HG02884 (cell line): ENCODE data around the gene CCDC14.
"Not testable (repeated sequence)": the region's sequence is repeated elsewhere in the genome, so short reads cannot be mapped to it uniquely, and the experiment has no call there.

Experiments used
- ATAC-seq: cut with Tn5 transposase; IDR thresholded peaks from one replicate; pipeline ENCODE4 v1.9.1; 2021; ENCODE audit warnings: mild to moderate bottlenecking, moderate library complexity; ENCODE audit not compliant: unreplicated experiment

The CCDC14 gene

DNA sequence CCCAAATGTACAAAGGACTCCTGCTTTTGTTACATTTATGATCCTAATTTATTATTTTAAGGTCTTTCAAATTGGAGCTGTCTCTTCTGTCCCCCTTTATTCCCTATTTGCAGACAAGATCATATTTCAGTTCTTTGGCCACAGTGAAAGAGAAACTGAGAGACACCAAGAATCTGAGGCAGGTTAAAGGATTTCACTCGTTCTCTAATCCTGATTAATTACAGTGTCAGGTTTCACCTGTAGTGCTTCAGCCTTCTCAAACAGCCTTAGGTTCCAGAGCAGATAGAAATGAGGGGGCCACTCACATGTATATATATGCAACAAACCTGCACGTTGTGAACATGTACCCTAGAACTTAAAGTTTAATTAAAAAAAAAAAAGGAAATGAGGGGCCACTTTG, 6.2 kb upstream of the CCDC14 start:
- not testable (repeated sequence) for ATAC-seq

DNA sequence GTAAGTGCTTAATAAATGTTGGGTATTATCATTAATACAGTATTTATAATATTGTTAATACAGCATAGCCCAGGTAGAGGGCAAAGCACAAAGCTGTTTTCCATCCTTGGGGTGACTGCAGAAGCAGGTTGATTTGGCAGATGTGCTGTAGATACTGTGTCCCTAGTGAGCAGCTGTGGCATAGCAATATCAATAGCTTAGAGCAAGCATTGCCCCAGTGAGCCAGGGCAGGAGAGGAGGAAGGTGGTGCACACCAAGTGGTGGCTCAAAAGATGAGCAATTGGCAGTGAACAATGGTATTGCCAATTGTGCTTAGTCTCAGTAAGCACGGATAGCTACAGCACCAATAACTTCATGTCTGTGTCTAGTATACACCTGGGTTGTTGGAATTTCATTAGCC, 5.8 kb upstream of the CCDC14 start:
- ATAC-seq, result not testable (repeated sequence)

DNA sequence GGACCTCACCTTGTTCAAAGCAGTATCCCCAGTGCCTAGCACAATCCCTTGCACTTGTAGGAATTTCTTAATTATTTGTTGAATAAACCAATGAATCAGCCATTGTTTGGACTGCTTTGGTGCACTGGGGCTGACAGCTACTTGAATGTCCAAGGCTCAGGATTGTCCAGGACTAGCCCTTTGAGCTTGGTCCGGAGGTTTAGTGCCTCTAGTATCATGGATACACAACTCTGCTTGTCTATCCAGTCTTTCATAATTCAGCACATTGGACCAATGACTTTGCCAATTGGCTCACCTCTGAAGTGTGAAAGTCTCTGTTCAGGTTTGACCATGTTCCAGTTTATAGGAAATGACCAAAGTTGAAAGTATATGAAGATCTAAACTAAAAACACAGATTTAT, 3.8 kb upstream of the CCDC14 start:
- ATAC-seq, result not testable (repeated sequence)

DNA sequence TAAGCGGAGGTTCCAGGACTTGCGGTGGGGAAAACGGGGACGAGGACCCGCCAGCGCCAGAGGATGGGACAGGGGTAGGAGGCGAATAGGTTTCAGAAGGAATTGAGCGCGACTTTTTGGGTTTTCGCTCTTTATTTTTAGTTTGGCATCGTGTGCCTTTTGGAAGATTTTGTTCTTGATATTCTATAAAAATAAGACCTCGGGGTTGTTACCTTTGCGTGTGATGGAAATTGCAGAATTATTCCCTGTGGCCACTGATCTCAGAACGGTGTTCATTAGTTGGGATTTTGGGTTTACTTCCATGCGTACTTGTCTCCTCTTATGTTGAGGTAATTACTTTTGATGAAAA, 453 bp upstream of the CCDC14 start:
- ATAC-seq, result no peak

DNA sequence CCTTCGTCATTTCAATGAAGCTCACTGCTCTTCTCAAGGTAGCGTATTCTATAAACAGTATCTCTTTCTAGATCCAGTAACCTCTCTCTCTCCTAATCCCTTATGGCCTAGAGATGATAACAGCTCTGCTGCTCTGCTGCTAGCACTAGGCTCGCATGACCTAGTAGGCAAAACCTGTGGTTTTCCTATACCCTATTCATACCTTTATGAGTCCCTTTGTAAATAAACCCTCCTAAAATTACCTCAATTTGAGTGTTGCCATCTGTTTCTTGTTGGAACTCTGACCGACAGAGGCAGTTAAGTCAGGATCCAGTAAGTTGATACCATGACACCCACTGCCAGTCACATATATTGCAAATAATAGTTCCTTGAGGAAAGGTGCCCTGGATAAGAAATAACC, 7.3 kb downstream of the CCDC14 start:
- ATAC-seq, result no peak

DNA sequence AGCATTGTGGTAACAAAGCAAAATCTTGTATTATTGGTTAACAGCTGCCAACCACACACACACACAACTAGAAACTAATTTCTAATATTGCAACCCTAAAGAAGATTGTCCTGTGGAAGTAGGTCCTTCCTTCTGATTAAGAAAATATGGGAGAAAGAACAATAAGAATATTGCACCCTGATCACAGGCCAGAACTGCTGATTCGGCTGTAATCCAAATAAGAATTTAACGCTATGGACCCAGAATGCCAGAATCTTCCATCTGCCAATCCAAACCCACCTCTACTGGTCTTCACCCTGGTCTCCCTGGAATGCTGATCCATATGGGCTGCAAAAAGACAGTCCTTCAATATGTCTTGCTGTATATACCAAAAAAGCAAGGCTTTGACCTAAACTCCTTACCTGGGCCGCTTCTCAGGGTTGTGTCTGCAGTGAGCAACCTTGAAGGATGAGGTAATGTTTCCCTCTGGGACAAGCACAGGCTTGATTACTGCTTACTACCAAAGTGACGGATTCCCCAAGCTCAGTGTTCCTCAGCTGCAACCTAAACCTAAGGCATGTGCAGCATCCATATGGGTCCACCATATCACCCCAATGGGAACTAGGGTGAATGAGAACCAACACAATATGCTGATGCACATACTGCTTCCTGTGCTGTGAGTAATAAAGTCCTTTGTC, 8.0 kb downstream of the CCDC14 start:
- no peak for ATAC-seq

DNA sequence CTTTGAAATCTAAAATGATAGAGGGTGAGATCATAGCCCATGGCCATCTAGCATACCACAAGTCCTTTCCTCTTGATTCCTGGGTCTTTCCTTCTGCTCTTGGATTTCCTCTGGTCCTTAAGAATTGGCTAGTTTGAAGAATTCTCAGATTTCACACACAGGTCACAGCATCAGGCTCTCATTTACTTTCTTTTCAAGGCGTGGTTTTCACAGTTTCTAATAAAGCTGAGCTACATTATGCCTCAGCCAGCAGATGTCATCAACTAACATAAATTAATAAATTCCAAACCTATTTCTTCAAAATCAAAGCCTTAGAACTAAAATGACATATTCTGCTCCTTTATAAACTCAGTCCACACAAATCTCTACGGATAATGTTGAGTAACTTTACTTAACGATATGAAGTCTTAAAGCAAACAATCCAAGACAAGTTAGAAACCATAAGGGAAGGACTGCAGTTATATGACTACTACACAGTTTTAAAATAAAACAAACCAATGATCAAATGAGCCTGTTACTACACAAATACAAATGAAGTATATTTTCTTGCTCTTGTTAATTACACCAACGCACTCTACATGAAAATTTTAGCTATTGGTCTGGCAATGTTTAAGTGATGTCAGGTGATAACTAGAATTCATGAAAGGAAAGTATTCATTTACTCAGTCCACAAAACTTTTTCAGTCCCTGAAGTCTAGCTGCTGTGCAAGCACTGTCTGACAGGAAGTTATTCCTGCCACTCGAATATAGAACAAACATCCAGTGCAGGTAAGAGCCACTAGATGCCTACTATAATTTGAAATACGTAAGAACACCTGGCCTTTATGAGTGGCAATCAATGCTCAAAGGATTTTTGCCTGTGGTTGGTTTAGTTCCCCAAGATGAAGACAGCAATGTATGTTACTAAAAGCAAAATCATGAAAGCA, 9.2 kb downstream of the CCDC14 start:
- ATAC-seq, result no peak

DNA sequence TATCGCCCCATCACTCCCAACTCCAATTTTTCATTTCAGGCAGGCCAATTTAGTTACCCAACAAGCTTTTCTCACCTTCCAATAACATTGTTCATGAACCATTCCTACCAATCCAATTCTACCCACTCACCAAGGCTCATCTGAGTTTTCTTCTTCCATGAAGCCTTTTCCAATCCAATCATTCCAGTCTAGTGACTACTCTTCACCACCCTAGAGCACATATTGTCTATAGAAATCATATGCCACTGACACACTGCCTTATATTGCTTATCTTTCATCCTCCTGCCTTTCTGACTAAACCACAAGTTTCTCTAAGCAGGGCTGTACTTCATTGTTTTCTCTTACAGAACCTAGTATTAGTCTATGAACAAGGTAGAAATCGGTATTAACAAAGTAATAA, 11.4 kb downstream of the CCDC14 start:
- no peak for ATAC-seq

DNA sequence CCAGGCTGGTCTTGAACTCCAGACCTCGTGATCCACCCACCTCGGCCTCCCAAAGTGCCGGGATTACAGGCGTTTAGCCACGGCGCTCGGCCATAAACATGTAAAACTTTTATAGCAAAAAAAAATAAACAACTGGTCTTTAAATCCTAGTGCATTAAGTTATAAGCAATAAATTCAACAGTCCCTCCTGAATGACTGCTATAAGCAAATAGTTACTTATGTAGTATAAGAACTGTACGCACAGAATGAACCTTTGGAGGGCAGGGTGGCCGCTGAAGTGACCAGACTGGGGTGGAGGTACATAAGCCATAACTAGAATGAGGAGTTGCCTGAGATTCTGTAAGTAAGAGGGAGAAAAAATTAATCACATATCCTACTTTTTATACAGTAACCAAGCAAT, 12.6 kb downstream of the CCDC14 start:
- ATAC-seq, result no peak

DNA sequence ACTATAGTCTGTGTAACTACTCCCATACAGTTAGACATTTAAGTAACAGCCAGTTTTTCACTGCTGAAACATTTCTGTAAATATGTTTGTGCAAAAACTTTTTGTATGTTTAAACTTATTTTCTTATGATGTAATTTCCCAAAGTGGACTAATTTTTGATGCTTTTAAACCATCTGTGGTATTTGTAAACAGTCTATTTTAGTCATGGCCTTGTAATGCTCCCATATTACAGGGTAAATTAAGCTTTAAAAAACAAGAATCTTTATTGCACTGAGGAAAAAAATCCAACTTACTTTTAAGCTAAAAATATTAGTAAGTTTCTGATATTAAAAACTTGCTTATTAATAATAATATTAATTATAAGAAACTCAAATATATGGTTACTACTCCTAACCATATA, 13.5 kb downstream of the CCDC14 start:
- no peak for ATAC-seq

DNA sequence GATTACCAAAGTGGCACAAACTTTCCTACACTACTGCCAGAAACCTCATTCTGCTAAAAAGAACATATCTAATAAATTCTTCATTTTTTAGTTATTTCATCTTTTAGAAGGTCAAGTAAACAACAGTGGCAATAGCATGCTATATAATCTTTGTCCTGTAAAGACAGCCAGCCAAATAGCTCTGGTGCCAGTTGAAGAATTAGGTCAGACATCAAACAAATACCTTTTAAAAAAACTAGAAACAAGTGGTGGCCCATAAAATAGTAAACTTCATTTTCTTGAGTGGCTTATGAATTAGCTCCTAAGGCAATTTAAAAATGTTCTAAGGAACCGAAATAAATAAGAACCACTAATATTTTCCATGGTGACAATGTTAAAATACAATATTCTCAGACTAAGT, 19.5 kb downstream of the CCDC14 start:
- no peak for ATAC-seq

DNA sequence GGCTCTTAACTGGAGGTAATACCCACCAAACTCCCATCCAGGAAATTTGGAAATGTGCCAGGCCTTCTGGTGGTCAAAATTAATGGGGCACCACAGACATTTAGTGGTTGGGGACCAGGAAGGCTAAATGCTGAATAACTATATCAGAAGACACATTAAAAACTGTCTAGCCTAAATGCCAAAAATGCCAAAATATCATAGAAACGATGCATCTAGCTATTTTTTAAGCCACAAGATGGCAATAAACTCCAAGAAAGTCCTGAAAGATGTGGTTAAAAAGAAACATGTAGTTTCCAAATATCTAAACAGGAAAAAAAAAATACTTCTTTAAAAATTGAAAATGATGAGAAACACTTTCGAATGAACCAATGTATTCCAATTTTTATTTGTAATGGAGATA, 19.9 kb downstream of the CCDC14 start:
- no peak for ATAC-seq

DNA sequence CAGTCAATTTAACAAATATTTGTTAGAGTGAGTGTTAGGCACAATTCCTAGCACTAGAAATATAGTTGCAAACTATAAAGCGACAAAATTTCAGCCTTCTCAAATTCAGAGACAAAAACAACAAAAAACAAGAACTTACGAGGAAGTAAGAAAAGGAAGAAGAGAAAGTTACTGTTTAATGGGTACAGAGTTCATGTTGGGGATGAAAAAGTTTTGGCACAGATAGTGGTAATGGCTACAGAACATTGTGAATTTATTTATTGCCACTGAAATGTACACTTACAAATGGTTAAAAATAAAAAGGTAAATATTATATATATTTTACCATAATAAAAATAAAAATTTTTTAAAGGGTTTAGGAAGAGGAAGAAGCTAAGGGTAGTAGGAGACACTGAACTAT, 21.3 kb downstream of the CCDC14 start:
- no peak for ATAC-seq

DNA sequence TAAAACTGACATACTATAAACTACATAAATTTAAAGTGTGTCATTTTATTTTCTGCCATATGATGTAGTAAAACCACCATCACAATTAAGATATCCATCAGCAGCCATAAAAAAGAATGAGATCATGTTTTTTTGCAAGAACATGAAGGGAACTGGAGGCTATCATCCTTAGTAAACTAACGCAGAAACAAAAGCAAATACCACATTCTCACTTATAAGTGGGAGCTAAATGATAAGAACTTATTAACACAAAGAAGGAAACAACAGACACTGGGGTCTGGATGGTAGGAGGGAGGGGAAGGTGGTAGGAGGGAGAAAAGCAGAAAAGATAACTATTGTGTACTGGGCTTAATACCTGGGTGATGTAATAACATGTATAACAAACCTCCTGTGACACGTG, 24.6 kb downstream of the CCDC14 start:
- no peak for ATAC-seq

DNA sequence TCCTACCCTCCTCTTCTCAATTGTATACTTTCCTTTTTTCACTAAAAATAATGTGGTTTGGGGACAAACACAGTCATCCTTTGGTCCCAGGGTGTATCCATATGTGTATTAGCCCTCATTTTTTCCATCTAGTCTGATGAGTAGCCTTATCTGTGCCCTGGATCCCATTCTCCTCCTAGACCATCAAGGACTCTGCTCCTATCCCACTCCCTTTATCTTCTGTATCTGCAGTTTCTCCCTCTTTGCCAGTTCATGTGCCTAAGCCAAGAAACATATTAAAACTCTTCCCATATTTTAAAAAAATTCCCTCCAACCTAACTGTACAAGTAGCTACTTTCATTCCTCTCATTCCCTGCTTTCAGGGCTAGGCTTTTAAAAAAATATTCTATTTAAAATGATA, 25.2 kb downstream of the CCDC14 start:
- no peak for ATAC-seq

DNA sequence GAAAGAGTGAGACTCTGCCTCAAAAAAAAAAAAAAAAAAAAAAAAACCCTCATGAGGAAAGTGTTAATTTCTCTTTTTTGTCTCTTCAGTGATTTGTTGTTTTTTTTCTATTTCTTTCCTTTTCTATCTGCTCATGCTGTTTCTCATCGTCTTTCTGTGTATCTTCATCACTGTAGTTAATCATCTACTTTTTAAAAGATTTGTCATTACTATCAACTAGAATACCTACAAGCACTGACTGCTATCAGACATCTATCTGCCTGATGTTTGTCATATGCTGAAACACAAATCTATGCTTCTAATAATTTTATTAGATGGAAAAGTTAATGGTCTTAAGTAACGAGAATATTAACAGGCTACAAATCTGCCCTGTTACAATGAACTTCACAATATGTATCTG, 26.8 kb downstream of the CCDC14 start:
- ATAC-seq, result no peak

DNA sequence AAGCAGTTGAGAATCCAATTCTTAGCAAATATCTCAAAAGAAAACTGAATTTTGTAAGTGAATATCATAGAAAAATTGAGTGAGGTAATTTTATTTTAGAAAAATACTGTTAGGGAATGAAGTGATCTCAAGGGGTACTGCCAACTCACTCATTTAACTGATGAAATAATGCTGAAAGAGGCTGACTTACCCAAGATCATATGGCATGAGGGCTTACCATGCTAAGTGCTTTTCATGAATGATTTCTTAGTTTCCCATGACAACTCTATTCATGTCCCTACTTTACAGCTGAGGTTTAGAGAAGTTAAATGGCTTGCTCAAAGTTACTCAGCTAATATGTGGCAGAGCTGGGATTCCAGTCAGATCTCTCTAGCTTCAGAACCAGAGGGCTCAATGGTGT, 30.6 kb downstream of the CCDC14 start:
- ATAC-seq, result no peak

DNA sequence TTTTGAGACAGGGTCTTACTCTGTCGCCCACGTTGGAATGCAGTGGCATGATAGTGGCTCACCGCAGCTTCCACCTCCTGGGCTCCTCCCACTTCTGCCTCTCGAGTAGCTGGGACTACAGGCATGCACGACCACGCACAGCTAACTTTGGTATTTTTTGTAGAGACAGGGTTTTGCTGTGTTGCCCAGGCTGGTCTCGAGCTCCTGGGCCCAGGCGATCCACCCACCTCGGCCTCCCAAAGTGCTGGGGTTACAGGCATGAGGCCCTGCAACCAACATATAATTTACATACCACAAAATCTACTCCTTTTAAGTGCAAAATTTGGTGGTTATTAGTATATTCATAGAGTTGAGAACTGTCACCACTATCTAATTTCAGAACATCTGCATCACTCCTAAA, 31.7 kb downstream of the CCDC14 start:
- no peak for ATAC-seq

DNA sequence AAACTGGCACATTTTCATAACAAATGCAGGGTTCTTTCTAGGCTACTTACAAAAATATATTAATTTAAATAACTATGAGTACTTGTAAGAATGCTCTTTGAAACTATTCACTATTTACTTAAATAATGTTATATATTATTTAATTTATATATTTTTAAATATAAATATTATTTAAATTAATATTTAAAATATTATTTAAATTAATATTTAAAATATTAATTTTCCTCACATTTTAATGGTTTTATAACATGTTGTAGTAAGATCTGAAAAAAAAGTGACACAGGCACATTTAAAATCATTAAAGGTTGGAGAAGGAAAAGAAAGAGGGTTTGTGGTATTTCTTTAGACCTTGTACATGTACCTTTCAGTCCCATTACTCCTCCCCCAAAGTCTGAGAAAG, 34.6 kb downstream of the CCDC14 start:
- ATAC-seq, result no peak

DNA sequence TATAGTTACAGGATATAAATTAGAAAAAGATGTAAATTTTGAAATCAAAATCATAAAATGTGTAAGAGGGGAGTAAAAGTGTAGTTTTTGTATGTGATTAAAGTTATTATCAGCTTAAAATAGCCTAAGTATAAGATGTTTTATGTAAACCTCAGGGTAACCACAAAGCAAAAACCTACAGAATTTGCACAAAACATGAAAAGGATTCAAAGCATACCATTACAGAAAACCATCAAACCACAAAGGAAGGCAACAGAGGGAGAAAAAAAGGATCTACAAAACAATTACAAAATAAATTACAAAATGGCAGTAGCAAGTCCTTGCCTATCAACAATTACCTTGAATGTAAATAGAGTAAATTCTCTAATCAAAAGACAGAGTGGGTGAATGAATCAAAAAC, 40.2 kb downstream of the CCDC14 start:
- no peak for ATAC-seq

DNA sequence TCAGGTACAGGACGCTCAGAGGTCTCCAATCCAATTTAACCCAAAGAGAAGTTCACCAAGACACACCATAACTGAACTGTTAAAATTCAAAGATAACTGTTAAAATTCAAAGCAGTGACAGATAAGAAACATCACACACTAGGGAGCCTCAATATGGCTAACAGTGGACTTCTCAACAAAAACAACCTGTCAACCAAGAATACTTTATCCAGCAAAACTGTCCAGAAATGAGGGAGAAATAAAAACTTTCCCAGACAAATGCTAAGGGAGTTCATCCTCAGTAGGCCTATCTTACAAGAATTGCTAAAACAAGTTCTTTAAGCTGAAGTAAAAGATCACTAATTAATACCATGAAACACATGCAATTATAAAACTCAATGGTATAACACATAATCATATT, 40.6 kb downstream of the CCDC14 start:
- no peak for ATAC-seq

DNA sequence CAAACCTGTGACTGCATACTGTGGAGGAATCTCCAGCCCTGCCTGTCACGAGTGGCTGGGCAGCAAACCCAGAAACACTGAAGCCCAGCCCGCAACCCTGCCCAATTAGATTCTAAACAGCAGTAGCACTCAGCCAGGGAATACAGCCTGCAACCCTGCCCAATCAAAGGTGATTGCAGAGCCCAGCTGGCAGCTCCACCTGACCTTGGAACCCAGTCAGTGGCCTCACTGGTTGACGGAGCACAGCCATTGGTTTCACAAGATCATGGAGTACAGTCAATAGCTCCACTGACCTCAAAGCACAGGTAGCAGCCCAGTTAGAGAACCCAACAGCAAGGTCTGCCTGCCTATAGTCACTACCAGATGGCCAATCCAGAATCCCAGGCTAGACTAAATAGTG, 41.7 kb downstream of the CCDC14 start:
- ATAC-seq, result no peak

DNA sequence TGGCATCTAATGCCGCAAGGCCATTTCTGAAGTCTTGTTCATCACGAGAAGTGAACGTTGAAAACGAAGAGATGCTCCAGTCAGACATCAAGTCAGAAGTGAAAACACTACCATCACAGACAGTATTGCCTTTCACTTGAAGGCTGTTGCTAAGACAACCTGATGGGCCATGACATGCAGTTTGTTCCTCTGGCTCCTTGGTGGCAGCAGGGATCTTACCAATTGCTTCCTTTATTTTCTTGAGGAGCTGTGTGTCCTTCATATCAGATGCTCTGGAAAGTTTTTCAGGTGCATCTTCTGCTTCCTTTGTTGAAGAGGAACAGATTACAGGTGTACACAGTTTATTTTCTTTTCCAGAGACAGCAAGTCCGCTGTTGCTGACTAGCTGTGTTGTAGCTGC, 46.2 kb downstream of the CCDC14 start:
- ATAC-seq, result no peak
